Suprapubic skin (tissue), 3 donors: ENCODE measurements around the gene KRT33A.

Source experiments
- CTCF ChIP-seq, 2 donors: fragments of 200-600 bp in 1 of 2; fragments of 450-650 bp in 1 of 2; sonication (generic) in 1 of 2; IDR thresholded peaks; one replicate each; pipeline ENCODE4 v1.5.1; 2016 to 2019; ENCODE audit warnings: antibody characterized with exemption in 2 of 2, mild to moderate bottlenecking in 1 of 2, moderate library complexity in 1 of 2
- EP300 ChIP-seq: sonication (generic); formaldehyde crosslinking; IDR thresholded peaks from one replicate; pipeline ENCODE4 v1.6.1; 2017; ENCODE audit warnings: antibody characterized with exemption
- POLR2A ChIP-seq, 2 donors: fragments of 450-650 bp; IDR thresholded peaks; one replicate each; pipeline ENCODE4 v1.6.1; 2017; ENCODE audit warnings: antibody characterized with exemption in 2 of 2, mild to moderate bottlenecking in 2 of 2, moderate library complexity in 2 of 2

DNA sequence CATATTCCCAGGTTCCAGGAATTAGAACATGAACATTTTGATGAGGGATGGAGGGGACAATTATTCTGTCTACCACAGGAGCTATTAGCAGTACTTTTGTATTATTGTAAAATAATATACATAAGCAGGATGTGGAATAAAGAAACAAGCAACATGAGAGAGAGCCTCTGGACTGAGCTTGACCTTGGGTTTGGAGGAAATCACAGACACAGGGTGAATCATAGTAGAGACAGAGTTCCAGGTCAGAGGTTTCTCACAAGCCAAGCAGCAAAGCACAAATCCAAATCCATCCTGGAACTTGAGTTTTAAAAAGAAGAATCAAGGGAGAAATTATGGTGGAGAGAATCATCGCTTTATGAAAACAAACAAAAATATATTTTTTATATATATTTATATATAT is 41.6 kb upstream of the KRT33A start:
- TF ChIP-seq EP300 = no peak
- TF ChIP-seq CTCF (IDR thresholded peaks at IDR 0.05) = no peak
- TF ChIP-seq POLR2A (IDR thresholded peaks at IDR 0.05) = no peak
